SK-N-SH treated with all-trans-retinoic acid at 6 μM for 48 hours (cell line): ENCODE data around the gene DNMT3L.
"Not testable (repeated sequence)": the region's sequence is repeated elsewhere in the genome, so short reads cannot be mapped to it uniquely, and the experiment has no call there.

Experiments
- BACH2 ChIP-seq: fragments of 250-450 bp; sonication (Bioruptor Pico); IDR thresholded peaks from 2 replicates; pipeline ENCODE4 v1.9.0; 2021; ENCODE audit warnings: mild to moderate bottlenecking, borderline replicate concordance
- CSRNP3 ChIP-seq: fragments of 250-450 bp; sonication (Bioruptor Pico); IDR thresholded peaks from 2 replicates; pipeline ENCODE4 v1.5.1; 2021; ENCODE audit warnings: mild to moderate bottlenecking, moderate library complexity
- GLIS3 ChIP-seq: fragments of 250-450 bp; sonication (Bioruptor Pico); IDR thresholded peaks from 2 replicates; pipeline ENCODE4 v1.5.0; 2020; ENCODE audit warnings: mild to moderate bottlenecking, moderate library complexity
- PATZ1 ChIP-seq: fragments of 250-450 bp; sonication (Bioruptor Pico); IDR thresholded peaks from 2 replicates; pipeline ENCODE4 v1.8.0; 2020; ENCODE audit warnings: mild to moderate bottlenecking, moderate library complexity, borderline replicate concordance
- RARB ChIP-seq: fragments of 250-450 bp; sonication (Bioruptor Pico); IDR thresholded peaks from 2 replicates; pipeline ENCODE4 v1.8.0; 2021; ENCODE audit warnings: mild to moderate bottlenecking, moderate library complexity
- SNAI2 ChIP-seq: fragments of 250-450 bp; sonication (Bioruptor Pico); IDR thresholded peaks from 2 replicates; pipeline ENCODE4 v1.5.0; 2020; ENCODE audit warnings: mild to moderate bottlenecking, moderate library complexity
- ZFP3 ChIP-seq: fragments of 250-450 bp; sonication (Bioruptor Pico); IDR thresholded peaks from 2 replicates; pipeline ENCODE4 v1.5.0; 2020; ENCODE audit warnings: mild to moderate bottlenecking, moderate library complexity
- ZFP30 ChIP-seq: fragments of 450-650 bp; formaldehyde crosslinking; IDR thresholded peaks from 2 replicates; pipeline ENCODE4 v1.5.0; 2022; ENCODE audit warnings: mild to moderate bottlenecking, moderate library complexity
- ZNF70 ChIP-seq: fragments of 450-650 bp; formaldehyde crosslinking; IDR thresholded peaks from 2 replicates; pipeline ENCODE4 v1.5.0; 2020; ENCODE audit warnings: mild to moderate bottlenecking, moderate library complexity

GRCh38 chr21:44302573-44303401, 41.1 kb upstream of the DNMT3L start:
- TF ChIP-seq RARB, ZNF70, ZFP3, CSRNP3, PATZ1, GLIS3, BACH2, SNAI2, ZFP30 (CRISPR knock-in tag): not testable (repeated sequence)
